Upper lobe of right lung (tissue), 1 donor: ENCODE data around the gene SARDH. TPM values are rescaled to one million over a fixed set of nuclear protein-coding genes. Genes with fewer than 3 reads are reported as not detected.

Experiments
- ATAC-seq: fragments of 200-7000 bp; cut with Tn5 transposase; one replicate; pipeline ENCODE4 v1.9.1; 2020; ENCODE audit warnings: mild to moderate bottlenecking, moderate library complexity
- DNase-seq: peaks from one replicate; pipeline ENCODE4 v3.0.0-alpha.2; 2020
- H3K27ac ChIP-seq: fragments of 200-600 bp; one replicate; pipeline ENCODE4 v1.8.0; 2022
- H3K27me3 ChIP-seq: fragments of 200-600 bp; one replicate; pipeline ENCODE4 v1.8.0; 2022; ENCODE audit warnings: mild to moderate bottlenecking
- H3K36me3 ChIP-seq: fragments of 200-600 bp; one replicate; pipeline ENCODE4 v1.8.0; 2022
- H3K4me1 ChIP-seq: fragments of 200-600 bp; one replicate; pipeline ENCODE4 v1.8.0; 2022
- H3K4me3 ChIP-seq: fragments of 200-600 bp; one replicate; pipeline ENCODE4 v1.8.0; 2022; ENCODE audit warnings: mild to moderate bottlenecking
- H3K9me3 ChIP-seq: fragments of 200-600 bp; one replicate; pipeline ENCODE4 v1.8.0; 2022
- CTCF ChIP-seq: fragments of 200-600 bp; IDR thresholded peaks from one replicate; pipeline ENCODE4 v1.8.0; 2022; ENCODE audit warnings: antibody characterized with exemption
- intact Hi-C: fragments of 100-400 bp; cut with DNase I; formaldehyde crosslinking; loops from one replicate; pipeline ENCODE4 v1.11.0; 2022
- total RNA-seq: library from RNA; stranded (reverse); fragmentation: NEBNext Ultra II Directional; extraction: Animal tissue kit (Norgen Biotek cat#: 25700); gene quantifications from one replicate; pipeline ENCODE4 v1.2.1, GENCODE V29; 2021
- donor health status: DM: no; HTN: yes; CAD: no; lungs with severe emphysema.

The SARDH gene
- total RNA-seq, 1 donor from 2014 or later: 6.8 TPM

GRCh38 chr9:133762488-133763271, 24.5 kb upstream of the SARDH start:
- Histone ChIP-seq H3K36me3 (peaks cover 24% of the 10 kb centered on the region), H3K27ac (no peak overlapping the region), H3K4me3 (no peak overlapping the region), H3K27me3 (no peaks in the 10 kb centered on the region), H3K4me1 (no peaks in the 10 kb centered on the region), H3K9me3 (peaks cover 7% of the 10 kb centered on the region)
- intact Hi-C loops: no loop called here
- no peak for TF ChIP-seq CTCF
- ATAC-seq (no peak), DNase-seq (peak; percentile 48)

GRCh38 chr9:133761641-133762248, 23.6 kb upstream of the SARDH start:
- no peaks in the 10 kb centered on the region for H3K27me3 ChIP-seq
- intact Hi-C loops: no loop called here
- H3K9me3 ChIP-seq: peaks cover under 1% of the 10 kb centered on the region
- H3K27ac ChIP-seq: no peak overlapping the region
- ATAC-seq: no peak
- no peak for TF ChIP-seq CTCF
- DNase-seq: peak; percentile 53
- H3K4me3 ChIP-seq: no peak overlapping the region
- no peaks in the 10 kb centered on the region for H3K4me1 ChIP-seq
- H3K36me3 ChIP-seq: peaks cover 14% of the 10 kb centered on the region

GRCh38 chr9:133760713-133761290, 22.6 kb upstream of the SARDH start:
- no peak overlapping the region for H3K4me3 ChIP-seq
- DNase-seq: peak; percentile 34
- intact Hi-C loops: no loop called here
- no peak overlapping the region for H3K27ac ChIP-seq
- no peaks in the 10 kb centered on the region for H3K9me3 ChIP-seq
- H3K27me3 ChIP-seq: no peaks in the 10 kb centered on the region
- peaks cover 13% of the 10 kb centered on the region for H3K36me3 ChIP-seq
- no peaks in the 10 kb centered on the region for H3K4me1 ChIP-seq
- TF ChIP-seq CTCF: no peak
- no peak for ATAC-seq

- peaks cover 13% of the 10 kb centered on the region for H3K36me3 ChIP-seq
- no peaks in the 10 kb centered on the region for H3K9me3 ChIP-seq
- intact Hi-C loops: no loop called here
- H3K4me1 ChIP-seq: no peaks in the 10 kb centered on the region
- H3K27ac ChIP-seq: no peak overlapping the region
- no peaks in the 10 kb centered on the region for H3K27me3 ChIP-seq
- H3K4me3 ChIP-seq: no peak overlapping the region
- no peak for TF ChIP-seq CTCF
- ATAC-seq (peak; percentile 17), DNase-seq (peak; percentile 57)
Observed at GRCh38 chr9:133759946-133760345, 21.8 kb upstream of the SARDH start.

GRCh38 chr9:133759146-133759900, 21.2 kb upstream of the SARDH start:
- ATAC-seq: peak; percentile 81
- Histone ChIP-seq H3K4me1 (peaks cover 3% of the 10 kb centered on the region), H3K27ac (no peak overlapping the region), H3K4me3 (no peak overlapping the region), H3K9me3 (no peaks in the 10 kb centered on the region), H3K36me3 (peaks cover 13% of the 10 kb centered on the region), H3K27me3 (no peaks in the 10 kb centered on the region)
- DNase-seq: peak; percentile 67
- TF ChIP-seq CTCF: no peak
- intact Hi-C loops: no loop called here
